H1 (cell line): ENCODE measurements around the gene SH3PXD2A. TPM values are rescaled to one million over a fixed set of nuclear protein-coding genes. Genes with fewer than 3 reads are reported as not detected.

Source experiments
- CTCF ChIA-PET: fragments of 300-600 bp; sonication (Branson Sonifier 250); formaldehyde crosslinking; loops from one replicate; lab custom pipeline; 2021; ENCODE audit not compliant: partially characterized antibody; lab: Charles Lee
- POLR2A ChIA-PET: fragments of 300-600 bp; sonication (Branson Sonifier 250); formaldehyde crosslinking; loops from one replicate; lab custom pipeline; 2021; ENCODE audit warnings: inconsistent platforms; ENCODE audit not compliant: partially characterized antibody; lab: Charles Lee
- DNase-seq, 2 experiments: peaks; one replicate each; pipeline versions ENCODE4 v3.0.0 to v3.0.0-alpha.2; 2010 to 2022; ENCODE audit warnings: low spot score in 2 of 2, low read depth in 1 of 2, mixed read lengths in 1 of 2
- FAIRE-seq: peaks from 2 replicates; lab custom pipeline; 2011; peaks lifted over from hg19 to GRCh38; lab: Jason Lieb, UNC
- H2AFZ ChIP-seq: 2 replicates; pipeline ENCODE4 v1.8.1; 2012; ENCODE audit warnings: low read length, inconsistent platforms
- H2AK5ac ChIP-seq: 2 replicates; pipeline ENCODE4 v1.6.1; 2013; ENCODE audit warnings: low read depth, low read length
- H2BK120ac ChIP-seq: replicated peaks from 2 replicates; pipeline ENCODE3; 2013; ENCODE audit warnings: low read depth, low read length, inconsistent platforms
- H2BK12ac ChIP-seq: 2 replicates; pipeline ENCODE4 v1.6.1; 2013; ENCODE audit warnings: low read depth, low read length
- H2BK15ac ChIP-seq: 2 replicates; pipeline ENCODE4 v1.6.1; 2013; ENCODE audit warnings: low read length
- H2BK20ac ChIP-seq: 2 replicates; pipeline ENCODE4 v1.6.1; 2013; ENCODE audit warnings: low read length
- H2BK5ac ChIP-seq: 2 replicates; pipeline ENCODE4 v1.6.1; 2013; ENCODE audit warnings: low read depth, low read length
- H3K14ac ChIP-seq: 2 replicates; pipeline ENCODE4 v1.6.1; 2013; ENCODE audit warnings: inconsistent platforms; ENCODE audit not compliant: insufficient read length
- H3K18ac ChIP-seq: 2 replicates; pipeline ENCODE4 v1.6.1; 2013; ENCODE audit warnings: low read length; ENCODE audit errors: extremely low read depth
- H3K23ac ChIP-seq: 2 replicates; pipeline ENCODE4 v1.6.1; 2013; ENCODE audit warnings: inconsistent platforms; ENCODE audit not compliant: insufficient read length
- H3K23me2 ChIP-seq: 2 replicates; pipeline ENCODE4 v1.6.1; 2013; ENCODE audit warnings: low read depth, low read length
- H3K27ac ChIP-seq: 2 replicates; pipeline ENCODE4 v1.6.1; 2011; ENCODE audit warnings: low read depth, low read length, inconsistent platforms
- H3K27me3 ChIP-seq, 4 experiments: replicated peaks in 1 of 4; 1 replicate in 1 of 4; 2 replicates in 3 of 4; pipeline versions ENCODE4 v1.6.1 to v1.8.1; 2011 to 2013; ENCODE audit warnings: low read length in 3 of 4, mild to moderate bottlenecking in 3 of 4, inconsistent platforms in 2 of 4, mixed read lengths in 2 of 4, moderate library complexity in 1 of 4; ENCODE audit not compliant: control insufficient read depth in 3 of 4, insufficient read depth in 3 of 4; ENCODE audit errors: extremely low read depth in 1 of 4
- H3K36me3 ChIP-seq, 4 experiments: 2 replicates each; pipeline versions ENCODE4 v1.6.1 to v1.8.1; 2011 to 2013; ENCODE audit warnings: mild to moderate bottlenecking in 4 of 4, low read length in 3 of 4, moderate library complexity in 2 of 4, control low read depth in 1 of 4, inconsistent platforms in 1 of 4; ENCODE audit not compliant: insufficient read depth in 4 of 4, control insufficient read depth in 2 of 4
- H3K4ac ChIP-seq: replicated peaks from 2 replicates; pipeline ENCODE3; 2013; ENCODE audit warnings: low read length, low read depth, mixed read lengths, inconsistent platforms; ENCODE audit not compliant: insufficient read length
- H3K4me1 ChIP-seq, 4 experiments: replicated peaks in 1 of 4; 1 replicate in 1 of 4; 2 replicates in 3 of 4; pipeline versions ENCODE4 v1.6.1 to v1.8.1; 2011 to 2013; ENCODE audit warnings: low read length in 3 of 4, inconsistent platforms in 2 of 4, mixed read lengths in 1 of 4; ENCODE audit not compliant: insufficient read depth in 4 of 4, control insufficient read depth in 3 of 4
- H3K4me2 ChIP-seq, 2 experiments: 2 replicates each; pipeline versions ENCODE4 v1.6.1 to v1.8.1; 2011 to 2013; ENCODE audit warnings: low read depth in 2 of 2, low read length in 2 of 2, control low read depth in 1 of 2, inconsistent platforms in 1 of 2, mild to moderate bottlenecking in 1 of 2; ENCODE audit not compliant: insufficient read depth in 1 of 2
- H3K4me3 ChIP-seq, 4 experiments: fragments of 200-600, 300-600 bp in 1 of 4; sonication (generic), shearing (Covaris generic), sonication (Bioruptor Twin) in 1 of 4; 2 replicates each; pipeline versions ENCODE4 v1.5.1 to v1.8.1; 2011 to 2016; ENCODE audit warnings: low read length in 4 of 4, low read depth in 3 of 4, control low read depth in 2 of 4, inconsistent platforms in 2 of 4, mild to moderate bottlenecking in 2 of 4, mixed read lengths in 1 of 4, moderate library complexity in 1 of 4; ENCODE audit not compliant: insufficient read depth in 2 of 4; ENCODE audit errors: extremely low read depth in 1 of 4
- H3K56ac ChIP-seq: replicated peaks from 2 replicates; pipeline ENCODE3; 2013; ENCODE audit warnings: low read depth, mild to moderate bottlenecking, mixed read lengths, low read length, inconsistent platforms; ENCODE audit not compliant: insufficient read length
- H3K79me1 ChIP-seq: 2 replicates; pipeline ENCODE4 v1.6.1; 2013; ENCODE audit warnings: low read depth, low read length, control low read depth
- H3K79me2 ChIP-seq, 2 experiments: 2 replicates each; pipeline versions ENCODE4 v1.6.1 to v1.8.1; 2012 to 2013; ENCODE audit warnings: low read length in 2 of 2, mild to moderate bottlenecking in 2 of 2, inconsistent platforms in 1 of 2; ENCODE audit not compliant: insufficient read depth in 2 of 2, control insufficient read depth in 1 of 2
- H3K9ac ChIP-seq, 4 experiments: replicated peaks in 1 of 4; 1 replicate in 1 of 4; 2 replicates in 3 of 4; pipeline versions ENCODE4 v1.6.1 to v1.8.1; 2011 to 2013; ENCODE audit warnings: low read depth in 3 of 4, low read length in 3 of 4, control low read depth in 2 of 4, mild to moderate bottlenecking in 2 of 4, moderate library complexity in 2 of 4, inconsistent platforms in 1 of 4; ENCODE audit errors: extremely low read depth in 1 of 4
- H3K9me3 ChIP-seq, 2 experiments: 2 replicates each; pipeline versions ENCODE4 v1.6.1 to v1.8.1; 2012 to 2013; ENCODE audit warnings: mild to moderate bottlenecking in 2 of 2, moderate library complexity in 2 of 2, control low read depth in 1 of 2, inconsistent platforms in 1 of 2, low read depth in 1 of 2, low read length in 1 of 2, mixed read lengths in 1 of 2; ENCODE audit not compliant: insufficient read depth in 2 of 2
- H4K20me1 ChIP-seq, 2 experiments: replicated peaks in 1 of 2; 2 replicates each; pipeline versions ENCODE3 to v1.8.1; 2011 to 2013; ENCODE audit warnings: inconsistent platforms in 2 of 2, low read length in 2 of 2, mild to moderate bottlenecking in 1 of 2; ENCODE audit not compliant: insufficient read depth in 2 of 2, control insufficient read depth in 1 of 2
- H4K5ac ChIP-seq: 2 replicates; pipeline ENCODE4 v1.6.1; 2013; ENCODE audit warnings: low read length, low read depth, mixed read lengths, inconsistent platforms; ENCODE audit not compliant: insufficient read length
- H4K8ac ChIP-seq: 2 replicates; pipeline ENCODE4 v1.8.0; 2013; ENCODE audit warnings: mild to moderate bottlenecking, moderate library complexity, low read length, inconsistent platforms; ENCODE audit not compliant: insufficient read depth; ENCODE audit errors: extremely low read depth
- H4K91ac ChIP-seq: replicated peaks from 2 replicates; pipeline ENCODE3; 2013; ENCODE audit warnings: low read length, mixed read lengths, inconsistent platforms; ENCODE audit not compliant: insufficient read length
- ASH2L ChIP-seq: fragments of 200-600, 300-600 bp; sonication (generic); IDR thresholded peaks from one replicate; pipeline ENCODE4 v1.7.1; 2017; ENCODE audit warnings: low read length
- CTCF ChIP-seq, 3 experiments: IDR thresholded peaks; 1 replicate in 2 of 3; 2 replicates in 1 of 3; pipeline versions ENCODE4 v1.5.1 to v1.6.1; 2011; ENCODE audit warnings: low read length in 3 of 3, mild to moderate bottlenecking in 3 of 3, inconsistent platforms in 2 of 3, low read depth in 1 of 3, moderate library complexity in 1 of 3; ENCODE audit not compliant: insufficient read depth in 1 of 3; ENCODE audit errors: control extremely low read depth in 1 of 3
- HDAC6 ChIP-seq: IDR thresholded peaks from one replicate; pipeline ENCODE4 v1.7.1; 2012; ENCODE audit warnings: low read depth, mild to moderate bottlenecking, inconsistent platforms, low read length, moderate library complexity
- KDM1A ChIP-seq: fragments of 200-600, 300-600 bp; sonication (generic); IDR thresholded peaks from 2 replicates; pipeline ENCODE4 v1.7.1; 2016; ENCODE audit warnings: mild to moderate bottlenecking, low read length, borderline replicate concordance
- SAP30 ChIP-seq: fragments of 300-600 bp; sonication (generic); IDR thresholded peaks from 2 replicates; pipeline ENCODE4 v1.7.1; 2012; ENCODE audit warnings: low read length, moderate library complexity, mild to moderate bottlenecking, inconsistent platforms; ENCODE audit not compliant: insufficient read depth, insufficient replicate concordance
- TAF7 ChIP-seq: optimal IDR thresholded peaks from 2 replicates; pipeline ENCODE3; 2011; ENCODE audit warnings: low read depth, mild to moderate bottlenecking, inconsistent platforms, low read length, moderate library complexity, borderline replicate concordance
- WGBS, 2 experiments: shearing (Covaris generic) in 1 of 2; methylation state at CpG; one replicate each; pipeline versions ENCODE4 v1.1.6 to v1.1.7; 2013 to 2015; ENCODE audit warnings: low lambda C conversion rate in 2 of 2, mixed read lengths in 2 of 2, inconsistent platforms in 1 of 2, low coverage in 1 of 2, missing lambda C conversion rate in 1 of 2; ENCODE audit not compliant: insufficient replicate concordance in 2 of 2, insufficient coverage in 1 of 2, insufficient read length in 1 of 2; ENCODE audit errors: extremely low coverage in 1 of 2, missing lambda C conversion rate in 1 of 2; 5-methylcytosine and 5-hydroxymethylcytosine counted together
- polyA plus RNA-seq, 7 experiments: library from polyadenylated mRNA; depleted of rRNA in 3 of 7; stranded (reverse) in 5 of 7; unstranded in 2 of 7; fragments of >200 nt in 5 of 7; fragments of 200-250 nt in 2 of 7; gene quantifications; 1 replicate in 5 of 7; 2 replicates in 1 of 7; 4 replicates in 1 of 7; pipeline versions ENCODE4 v1.2.1 to v1.2.3, GENCODE V29; 2011 to 2013; ENCODE audit warnings: missing spikeins in 2 of 7, mixed read lengths in 2 of 7
- total RNA-seq: library from RNA; stranded (reverse); fragmentation: NEBNext Ultra II Directional; extraction: Animal tissue kit (Norgen Biotek cat#: 25700); gene quantifications from 2 replicates; pipeline ENCODE4 v1.2.1, GENCODE V29; 2021

Gene SH3PXD2A
- total and polyA plus RNA-seq, 2 of the 8 experiments (the other 6 are each of a cell fraction or from before 2014, with no cell fraction given): 5.4 to 16.3 TPM

GRCh38 chr10:103552856-103553742, 302.3 kb downstream of the SH3PXD2A start:
- H3K79me1 ChIP-seq: no peaks in the 10 kb centered on the region
- no peaks in the 10 kb centered on the region for H4K20me1 ChIP-seq
- FAIRE-seq (no peak), DNase-seq (no peak)
- no peak overlapping the region for H2BK20ac ChIP-seq
- no peak overlapping the region for H3K27ac ChIP-seq
- H2BK12ac ChIP-seq: no peak overlapping the region
- H3K18ac ChIP-seq: no peak overlapping the region
- H3K4me2 ChIP-seq: no peak overlapping the region
- H3K27me3 ChIP-seq: peaks cover 0 to 13% (median 10%) of the 10 kb centered on the region in 4 experiments; a peak in 5 of 7 replicates
- H4K5ac ChIP-seq: no peak overlapping the region
- no peak overlapping the region for H3K56ac ChIP-seq
- H3K14ac ChIP-seq: no peak overlapping the region
- peaks cover 0 to 6% (median 0%) of the 10 kb centered on the region in 4 experiments; a peak in 3 of 7 replicates for H3K4me1 ChIP-seq
- no peak overlapping the region for H4K91ac ChIP-seq
- H3K4ac ChIP-seq: no peak overlapping the region
- 87% methylated on average over 18 of the region's 20 CpGs; no CpG with 5 or more reads in 1 of the 2 experiments for WGBS, 2 experiments
- no peak overlapping the region for H2AFZ ChIP-seq
- no peak overlapping the region for H2AK5ac ChIP-seq
- H4K8ac ChIP-seq: no peak overlapping the region
- H2BK15ac ChIP-seq: no peak overlapping the region; the same call in 1 of the 2 replicates
- H3K23me2 ChIP-seq: peaks cover 3% of the 10 kb centered on the region; the same call in 1 of the 2 replicates
- ChIA-PET CTCF (interaction anchor here (0.9 to 3.1 kb wide), 8 partner anchors 8 to 72 kb away, joined by 3 to 14 read pairs (median 4); no protein-coding TSS in a partner anchor), POLR2A (no interaction called here)
- no peak overlapping the region for H3K4me3 ChIP-seq
- no peaks in the 10 kb centered on the region for H3K36me3 ChIP-seq
- H2BK120ac ChIP-seq: no peak overlapping the region
- H3K9me3 ChIP-seq: no peaks in the 10 kb centered on the region
- no peak overlapping the region for H3K9ac ChIP-seq
- H2BK5ac ChIP-seq: no peak overlapping the region
- no peaks in the 10 kb centered on the region for H3K79me2 ChIP-seq
- H3K23ac ChIP-seq: no peak overlapping the region
- TF ChIP-seq KDM1A: no peak
- TF ChIP-seq HDAC6: no peak
- TF ChIP-seq TAF7: no peak
- no peak for TF ChIP-seq CTCF (IDR thresholded peaks at IDR 0.05; ENCODE audit: control extremely low read depth in 1 of 3, insufficient read depth in 1 of 3, low read depth in 1 of 3, low read length in 3 of 3)
- no peak for TF ChIP-seq SAP30
- TF ChIP-seq ASH2L: no peak
